Measurements from ENCODE around the gene PRRT1B. TPM values are rescaled to one million over a fixed set of nuclear protein-coding genes. Genes with fewer than 3 reads are reported as not detected.

The PRRT1B gene
- total RNA-seq, 1 donor from 2014 or later, result not detected

Other genes starting within 250 kb of the PRRT1B start
- gene PRRC2B, start 151.4 kb upstream of the PRRT1B start, total RNA-seq, result 117 TPM
- gene POMT1, start 42.6 kb upstream of the PRRT1B start, total RNA-seq, result 42.4 TPM
- gene UCK1, start 14.3 kb upstream of the PRRT1B start, total RNA-seq, result 15.5 TPM
- 28.1 TPM for gene RAPGEF1, start 194.6 kb downstream of the PRRT1B start, total RNA-seq